H1 (cell line): Measurements from ENCODE around the gene SENP6. TPM values are rescaled to one million over a fixed set of nuclear protein-coding genes. Genes with fewer than 3 reads are reported as not detected.

ENCODE experiments used
- CTCF ChIA-PET: fragments of 300-600 bp; sonication (Branson Sonifier 250); formaldehyde crosslinking; loops from one replicate; lab custom pipeline; 2021; ENCODE audit not compliant: partially characterized antibody; lab: Charles Lee
- POLR2A ChIA-PET: fragments of 300-600 bp; sonication (Branson Sonifier 250); formaldehyde crosslinking; loops from one replicate; lab custom pipeline; 2021; ENCODE audit warnings: inconsistent platforms; ENCODE audit not compliant: partially characterized antibody; lab: Charles Lee
- DNase-seq, 2 experiments: peaks; one replicate each; pipeline versions ENCODE4 v3.0.0 to v3.0.0-alpha.2; 2010 to 2022; ENCODE audit warnings: low spot score in 2 of 2, low read depth in 1 of 2, mixed read lengths in 1 of 2
- FAIRE-seq: peaks from 2 replicates; lab custom pipeline; 2011; peaks lifted over from hg19 to GRCh38; lab: Jason Lieb, UNC
- H2AFZ ChIP-seq: 2 replicates; pipeline ENCODE4 v1.8.1; 2012; ENCODE audit warnings: low read length, inconsistent platforms
- H2AK5ac ChIP-seq: 2 replicates; pipeline ENCODE4 v1.6.1; 2013; ENCODE audit warnings: low read depth, low read length
- H2BK120ac ChIP-seq: replicated peaks from 2 replicates; pipeline ENCODE3; 2013; ENCODE audit warnings: low read depth, low read length, inconsistent platforms
- H2BK12ac ChIP-seq: 2 replicates; pipeline ENCODE4 v1.6.1; 2013; ENCODE audit warnings: low read depth, low read length
- H2BK15ac ChIP-seq: 2 replicates; pipeline ENCODE4 v1.6.1; 2013; ENCODE audit warnings: low read length
- H2BK20ac ChIP-seq: 2 replicates; pipeline ENCODE4 v1.6.1; 2013; ENCODE audit warnings: low read length
- H2BK5ac ChIP-seq: 2 replicates; pipeline ENCODE4 v1.6.1; 2013; ENCODE audit warnings: low read depth, low read length
- H3K14ac ChIP-seq: 2 replicates; pipeline ENCODE4 v1.6.1; 2013; ENCODE audit warnings: inconsistent platforms; ENCODE audit not compliant: insufficient read length
- H3K18ac ChIP-seq: 2 replicates; pipeline ENCODE4 v1.6.1; 2013; ENCODE audit warnings: low read length; ENCODE audit errors: extremely low read depth
- H3K23ac ChIP-seq: 2 replicates; pipeline ENCODE4 v1.6.1; 2013; ENCODE audit warnings: inconsistent platforms; ENCODE audit not compliant: insufficient read length
- H3K23me2 ChIP-seq: 2 replicates; pipeline ENCODE4 v1.6.1; 2013; ENCODE audit warnings: low read depth, low read length
- H3K27ac ChIP-seq: 2 replicates; pipeline ENCODE4 v1.6.1; 2011; ENCODE audit warnings: low read depth, low read length, inconsistent platforms
- H3K27me3 ChIP-seq, 4 experiments: replicated peaks in 1 of 4; 1 replicate in 1 of 4; 2 replicates in 3 of 4; pipeline versions ENCODE4 v1.6.1 to v1.8.1; 2011 to 2013; ENCODE audit warnings: low read length in 3 of 4, mild to moderate bottlenecking in 3 of 4, inconsistent platforms in 2 of 4, mixed read lengths in 2 of 4, moderate library complexity in 1 of 4; ENCODE audit not compliant: control insufficient read depth in 3 of 4, insufficient read depth in 3 of 4; ENCODE audit errors: extremely low read depth in 1 of 4
- H3K36me3 ChIP-seq, 4 experiments: 2 replicates each; pipeline versions ENCODE4 v1.6.1 to v1.8.1; 2011 to 2013; ENCODE audit warnings: mild to moderate bottlenecking in 4 of 4, low read length in 3 of 4, moderate library complexity in 2 of 4, control low read depth in 1 of 4, inconsistent platforms in 1 of 4; ENCODE audit not compliant: insufficient read depth in 4 of 4, control insufficient read depth in 2 of 4
- H3K4ac ChIP-seq: replicated peaks from 2 replicates; pipeline ENCODE3; 2013; ENCODE audit warnings: low read length, low read depth, mixed read lengths, inconsistent platforms; ENCODE audit not compliant: insufficient read length
- H3K4me1 ChIP-seq, 4 experiments: replicated peaks in 1 of 4; 1 replicate in 1 of 4; 2 replicates in 3 of 4; pipeline versions ENCODE4 v1.6.1 to v1.8.1; 2011 to 2013; ENCODE audit warnings: low read length in 3 of 4, inconsistent platforms in 2 of 4, mixed read lengths in 1 of 4; ENCODE audit not compliant: insufficient read depth in 4 of 4, control insufficient read depth in 3 of 4
- H3K4me2 ChIP-seq, 2 experiments: 2 replicates each; pipeline versions ENCODE4 v1.6.1 to v1.8.1; 2011 to 2013; ENCODE audit warnings: low read depth in 2 of 2, low read length in 2 of 2, control low read depth in 1 of 2, inconsistent platforms in 1 of 2, mild to moderate bottlenecking in 1 of 2; ENCODE audit not compliant: insufficient read depth in 1 of 2
- H3K4me3 ChIP-seq, 4 experiments: fragments of 200-600, 300-600 bp in 1 of 4; sonication (generic), shearing (Covaris generic), sonication (Bioruptor Twin) in 1 of 4; 2 replicates each; pipeline versions ENCODE4 v1.5.1 to v1.8.1; 2011 to 2016; ENCODE audit warnings: low read length in 4 of 4, low read depth in 3 of 4, control low read depth in 2 of 4, inconsistent platforms in 2 of 4, mild to moderate bottlenecking in 2 of 4, mixed read lengths in 1 of 4, moderate library complexity in 1 of 4; ENCODE audit not compliant: insufficient read depth in 2 of 4; ENCODE audit errors: extremely low read depth in 1 of 4
- H3K56ac ChIP-seq: replicated peaks from 2 replicates; pipeline ENCODE3; 2013; ENCODE audit warnings: low read depth, mild to moderate bottlenecking, mixed read lengths, low read length, inconsistent platforms; ENCODE audit not compliant: insufficient read length
- H3K79me1 ChIP-seq: 2 replicates; pipeline ENCODE4 v1.6.1; 2013; ENCODE audit warnings: low read depth, low read length, control low read depth
- H3K79me2 ChIP-seq, 2 experiments: 2 replicates each; pipeline versions ENCODE4 v1.6.1 to v1.8.1; 2012 to 2013; ENCODE audit warnings: low read length in 2 of 2, mild to moderate bottlenecking in 2 of 2, inconsistent platforms in 1 of 2; ENCODE audit not compliant: insufficient read depth in 2 of 2, control insufficient read depth in 1 of 2
- H3K9ac ChIP-seq, 4 experiments: replicated peaks in 1 of 4; 1 replicate in 1 of 4; 2 replicates in 3 of 4; pipeline versions ENCODE4 v1.6.1 to v1.8.1; 2011 to 2013; ENCODE audit warnings: low read depth in 3 of 4, low read length in 3 of 4, control low read depth in 2 of 4, mild to moderate bottlenecking in 2 of 4, moderate library complexity in 2 of 4, inconsistent platforms in 1 of 4; ENCODE audit errors: extremely low read depth in 1 of 4
- H3K9me3 ChIP-seq, 2 experiments: 2 replicates each; pipeline versions ENCODE4 v1.6.1 to v1.8.1; 2012 to 2013; ENCODE audit warnings: mild to moderate bottlenecking in 2 of 2, moderate library complexity in 2 of 2, control low read depth in 1 of 2, inconsistent platforms in 1 of 2, low read depth in 1 of 2, low read length in 1 of 2, mixed read lengths in 1 of 2; ENCODE audit not compliant: insufficient read depth in 2 of 2
- H4K20me1 ChIP-seq, 2 experiments: replicated peaks in 1 of 2; 2 replicates each; pipeline versions ENCODE3 to v1.8.1; 2011 to 2013; ENCODE audit warnings: inconsistent platforms in 2 of 2, low read length in 2 of 2, mild to moderate bottlenecking in 1 of 2; ENCODE audit not compliant: insufficient read depth in 2 of 2, control insufficient read depth in 1 of 2
- H4K5ac ChIP-seq: 2 replicates; pipeline ENCODE4 v1.6.1; 2013; ENCODE audit warnings: low read length, low read depth, mixed read lengths, inconsistent platforms; ENCODE audit not compliant: insufficient read length
- H4K8ac ChIP-seq: 2 replicates; pipeline ENCODE4 v1.8.0; 2013; ENCODE audit warnings: mild to moderate bottlenecking, moderate library complexity, low read length, inconsistent platforms; ENCODE audit not compliant: insufficient read depth; ENCODE audit errors: extremely low read depth
- H4K91ac ChIP-seq: replicated peaks from 2 replicates; pipeline ENCODE3; 2013; ENCODE audit warnings: low read length, mixed read lengths, inconsistent platforms; ENCODE audit not compliant: insufficient read length
- ASH2L ChIP-seq: fragments of 200-600, 300-600 bp; sonication (generic); IDR thresholded peaks from one replicate; pipeline ENCODE4 v1.7.1; 2017; ENCODE audit warnings: low read length
- CBX5 ChIP-seq: fragments of 300-800, 300-1000 bp; sonication (generic); IDR thresholded peaks from 2 replicates; pipeline ENCODE4 v1.7.1; 2016; ENCODE audit warnings: antibody characterized with exemption, low read length, low read depth
- CEBPB ChIP-seq: IDR thresholded peaks from 2 replicates; pipeline ENCODE4 v1.6.1; 2012; ENCODE audit warnings: low read depth, low read length
- E2F6 ChIP-seq: IDR thresholded peaks from 2 replicates; pipeline ENCODE4 v1.6.1; 2012; ENCODE audit warnings: inconsistent platforms
- HDAC6 ChIP-seq: IDR thresholded peaks from one replicate; pipeline ENCODE4 v1.7.1; 2012; ENCODE audit warnings: low read depth, mild to moderate bottlenecking, inconsistent platforms, low read length, moderate library complexity
- JUN ChIP-seq: IDR thresholded peaks from 2 replicates; pipeline ENCODE4 v1.6.1; 2011; ENCODE audit warnings: low read depth, mild to moderate bottlenecking, improper control_type of control experiment, low read length
- KDM1A ChIP-seq: fragments of 200-600, 300-600 bp; sonication (generic); IDR thresholded peaks from 2 replicates; pipeline ENCODE4 v1.7.1; 2016; ENCODE audit warnings: mild to moderate bottlenecking, low read length, borderline replicate concordance
- POLR2AphosphoS5 ChIP-seq: IDR thresholded peaks from 2 replicates; pipeline ENCODE4 v1.6.1; 2011; ENCODE audit warnings: low read depth, low read length
- RFX5 ChIP-seq: IDR thresholded peaks from 2 replicates; pipeline ENCODE4 v1.6.1; 2011; ENCODE audit warnings: low read depth, low read length, improper control_type of control experiment, borderline replicate concordance
- SIX5 ChIP-seq: IDR thresholded peaks from 2 replicates; pipeline ENCODE4 v1.6.1; 2011; ENCODE audit warnings: mild to moderate bottlenecking, low read depth, low read length
- SP2 ChIP-seq: IDR thresholded peaks from 2 replicates; pipeline ENCODE4 v1.6.1; 2012; ENCODE audit warnings: mild to moderate bottlenecking, low read length, inconsistent platforms
- SRF ChIP-seq: IDR thresholded peaks from 2 replicates; pipeline ENCODE4 v1.6.1; 2011; ENCODE audit warnings: mild to moderate bottlenecking, low read depth, low read length, moderate library complexity
- TAF1 ChIP-seq: IDR thresholded peaks from 2 replicates; pipeline ENCODE4 v1.6.1; 2011; ENCODE audit warnings: mild to moderate bottlenecking, low read depth, low read length
- TBP ChIP-seq: IDR thresholded peaks from 2 replicates; pipeline ENCODE4 v1.6.1; 2011; ENCODE audit warnings: low read depth, low read length, improper control_type of control experiment
- YY1 ChIP-seq: IDR thresholded peaks from 2 replicates; pipeline ENCODE4 v1.6.1; 2011; ENCODE audit warnings: low read depth, mild to moderate bottlenecking, low read length
- WGBS, 2 experiments: shearing (Covaris generic) in 1 of 2; methylation state at CpG; one replicate each; pipeline versions ENCODE4 v1.1.6 to v1.1.7; 2013 to 2015; ENCODE audit warnings: low lambda C conversion rate in 2 of 2, mixed read lengths in 2 of 2, inconsistent platforms in 1 of 2, low coverage in 1 of 2, missing lambda C conversion rate in 1 of 2; ENCODE audit not compliant: insufficient replicate concordance in 2 of 2, insufficient coverage in 1 of 2, insufficient read length in 1 of 2; ENCODE audit errors: extremely low coverage in 1 of 2, missing lambda C conversion rate in 1 of 2; 5-methylcytosine and 5-hydroxymethylcytosine counted together
- polyA plus RNA-seq, 7 experiments: library from polyadenylated mRNA; depleted of rRNA in 3 of 7; stranded (reverse) in 5 of 7; unstranded in 2 of 7; fragments of >200 nt in 5 of 7; fragments of 200-250 nt in 2 of 7; gene quantifications; 1 replicate in 5 of 7; 2 replicates in 1 of 7; 4 replicates in 1 of 7; pipeline versions ENCODE4 v1.2.1 to v1.2.3, GENCODE V29; 2011 to 2013; ENCODE audit warnings: missing spikeins in 2 of 7, mixed read lengths in 2 of 7
- total RNA-seq: library from RNA; stranded (reverse); fragmentation: NEBNext Ultra II Directional; extraction: Animal tissue kit (Norgen Biotek cat#: 25700); gene quantifications from 2 replicates; pipeline ENCODE4 v1.2.1, GENCODE V29; 2021

Gene SENP6
- total and polyA plus RNA-seq, 2 of the 8 experiments (the other 6 are each of a cell fraction or from before 2014, with no cell fraction given): 13.8 to 103 TPM

- H3K9me3 ChIP-seq: no peaks in the 10 kb centered on the region
- no peak overlapping the region for H4K8ac ChIP-seq
- no peak overlapping the region for H3K9ac ChIP-seq
- no peak overlapping the region for H3K4ac ChIP-seq
- H2BK15ac ChIP-seq: no peak overlapping the region
- no peak overlapping the region for H4K5ac ChIP-seq
- H4K20me1 ChIP-seq: peaks cover 3 to 4% of the 10 kb centered on the region in 2 experiments
- H3K14ac ChIP-seq: no peak overlapping the region
- no peaks in the 10 kb centered on the region for H3K23me2 ChIP-seq
- H3K36me3 ChIP-seq: peaks cover 0 to 38% (median 9%) of the 10 kb centered on the region in 4 experiments; a peak in 6 of 8 replicates
- no peak overlapping the region for H4K91ac ChIP-seq
- FAIRE-seq (no peak), DNase-seq (no peak)
- H3K56ac ChIP-seq: no peak overlapping the region
- CTCF ChIA-PET: no interaction called here
- no peak overlapping the region for H2BK5ac ChIP-seq
- POLR2A ChIA-PET: no interaction called here
- H3K4me3 ChIP-seq: no peak overlapping the region
- no peak overlapping the region for H2AFZ ChIP-seq
- no peak overlapping the region for H2BK120ac ChIP-seq
- no peak overlapping the region for H3K4me2 ChIP-seq
- WGBS, 2 experiments: 88% methylated on average over 4 of the region's 4 CpGs; no CpG with 5 or more reads in 1 of the 2 experiments
- H3K4me1 ChIP-seq: peaks cover 0 to 2% (median 0%) of the 10 kb centered on the region in 4 experiments; a peak in 2 of 7 replicates
- no peak overlapping the region for H3K27ac ChIP-seq
- no peaks in the 10 kb centered on the region; the same call in 1 of the 2 replicates for H3K79me1 ChIP-seq
- no peak overlapping the region for H3K18ac ChIP-seq
- no peak overlapping the region for H2BK20ac ChIP-seq
- no peak overlapping the region for H2BK12ac ChIP-seq
- H3K23ac ChIP-seq: no peak overlapping the region
- no peaks in the 10 kb centered on the region for H3K27me3 ChIP-seq
- no peak overlapping the region for H2AK5ac ChIP-seq
- peaks cover 12 to 57% of the 10 kb centered on the region in 2 experiments for H3K79me2 ChIP-seq
- TF ChIP-seq YY1: no peak
- no peak for TF ChIP-seq E2F6
- no peak for TF ChIP-seq TBP
- no peak for TF ChIP-seq HDAC6
- no peak for TF ChIP-seq SRF
- no peak for TF ChIP-seq CEBPB
- no peak for TF ChIP-seq TAF1
- no peak for TF ChIP-seq CBX5
- no peak for TF ChIP-seq JUN
- TF ChIP-seq RFX5: no peak
- TF ChIP-seq ASH2L: no peak
- TF ChIP-seq KDM1A: no peak
- no peak for TF ChIP-seq SIX5
- TF ChIP-seq POLR2AphosphoS5: no peak
- no peak for TF ChIP-seq SP2
Observed at GRCh38 chr6:75624335-75624734, 22.7 kb downstream of the SENP6 start.
